Activated naive CD8-positive, alpha-beta T cell treated with anti-CD3 and anti-CD28 coated beads for 36 hours (primary cell): ENCODE measurements around the gene ADGRA3. TPM values are rescaled to one million over a fixed set of nuclear protein-coding genes. Genes with fewer than 3 reads are reported as not detected.

Experiments used
- DNase-seq: peaks from one replicate; pipeline ENCODE4 v3.0.0; 2021
- H3K27ac Mint-ChIP-seq: one replicate; pipeline ENCODE4 v1.8.0; 2022; ENCODE audit warnings: mild to moderate bottlenecking, moderate library complexity, mixed read lengths
- H3K27me3 Mint-ChIP-seq: one replicate; pipeline ENCODE4 v1.8.0; 2022; ENCODE audit warnings: mild to moderate bottlenecking, mixed read lengths
- H3K36me3 Mint-ChIP-seq: one replicate; pipeline ENCODE4 v1.8.0; 2021; ENCODE audit warnings: mild to moderate bottlenecking, mixed read lengths
- H3K4me1 Mint-ChIP-seq: one replicate; pipeline ENCODE4 v1.8.0; 2021; ENCODE audit warnings: mixed read lengths
- H3K4me3 Mint-ChIP-seq: one replicate; pipeline ENCODE4 v1.8.0; 2022; ENCODE audit warnings: mild to moderate bottlenecking, moderate library complexity, mixed read lengths
- H3K9me3 Mint-ChIP-seq: one replicate; pipeline ENCODE4 v1.8.0; 2022; ENCODE audit warnings: mixed read lengths
- total RNA-seq, 2 experiments: library from RNA; stranded (reverse); gene quantifications; one replicate each; pipeline ENCODE4 v1.2.3, GENCODE V29; 2021

ADGRA3 gene
- total RNA-seq, 2 experiments from 2014 or later: 12.0 to 13.8 TPM

DNA sequence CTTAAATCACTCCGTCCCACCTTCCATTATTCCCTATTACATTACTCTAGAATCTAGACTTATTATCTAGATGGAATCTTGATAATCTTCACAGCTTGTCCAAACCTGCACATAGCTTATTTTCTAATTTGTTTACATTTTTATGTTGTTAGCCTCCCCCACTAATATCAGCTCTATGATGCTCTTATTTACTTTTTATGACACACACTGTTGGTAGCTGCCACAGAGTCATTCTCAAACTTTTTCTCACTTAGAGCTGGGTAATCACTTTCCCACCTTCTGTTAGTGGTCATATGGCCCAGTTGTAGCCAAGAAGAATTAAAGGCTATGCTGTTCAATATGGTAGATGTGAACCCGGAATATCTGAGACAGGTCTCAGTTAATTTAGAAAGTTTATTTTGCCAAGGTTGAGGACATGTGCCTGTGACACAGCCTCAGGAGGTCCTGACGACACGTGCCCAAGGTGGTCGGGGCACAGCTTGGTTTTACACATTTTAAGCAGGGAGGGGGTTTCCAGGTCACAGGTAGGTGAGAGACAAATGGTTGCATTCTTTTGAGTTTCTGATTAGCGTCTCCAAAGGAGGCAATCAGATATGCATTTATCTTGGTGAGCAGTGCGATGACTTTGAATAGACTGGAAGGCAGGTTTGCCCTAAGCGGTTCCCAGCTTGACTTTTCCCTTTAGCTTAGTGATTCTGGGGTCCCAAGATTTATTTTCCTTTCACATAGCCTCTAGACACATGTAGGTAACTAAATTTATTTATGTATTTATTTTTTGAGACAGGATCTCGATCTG lies 7.0 kb upstream of the ADGRA3 start:
- no peak for DNase-seq
- no peaks in the 10 kb centered on the region for H3K9me3 Mint-ChIP-seq
- H3K36me3 Mint-ChIP-seq: no peaks in the 10 kb centered on the region
- no peak overlapping the region for H3K4me3 Mint-ChIP-seq
- H3K4me1 Mint-ChIP-seq: no peaks in the 10 kb centered on the region
- peaks cover 4% of the 10 kb centered on the region for H3K27me3 Mint-ChIP-seq
- no peak overlapping the region for H3K27ac Mint-ChIP-seq

DNA sequence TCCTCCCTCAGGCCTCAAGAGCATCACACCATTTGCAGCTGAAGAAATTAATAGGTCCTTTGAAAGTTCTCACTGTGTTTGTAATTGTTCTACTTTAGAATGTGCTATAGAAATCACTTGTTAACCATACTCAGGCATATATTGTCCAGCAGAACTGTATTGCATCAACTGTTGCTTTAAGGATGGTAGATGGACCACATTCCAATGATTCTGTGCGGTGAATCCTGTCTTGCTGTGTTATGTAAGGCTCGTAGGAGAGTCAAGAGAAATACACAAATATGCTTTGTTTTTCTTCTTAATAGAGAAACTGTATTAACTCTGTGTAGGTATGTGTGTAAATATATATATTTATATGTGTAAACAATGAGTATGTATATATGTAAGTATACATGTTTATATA lies 6.3 kb upstream of the ADGRA3 start:
- H3K27me3 Mint-ChIP-seq: peaks cover 4% of the 10 kb centered on the region
- no peaks in the 10 kb centered on the region for H3K9me3 Mint-ChIP-seq
- no peaks in the 10 kb centered on the region for H3K4me1 Mint-ChIP-seq
- no peaks in the 10 kb centered on the region for H3K36me3 Mint-ChIP-seq
- no peak overlapping the region for H3K4me3 Mint-ChIP-seq
- no peak for DNase-seq
- no peak overlapping the region for H3K27ac Mint-ChIP-seq

DNA sequence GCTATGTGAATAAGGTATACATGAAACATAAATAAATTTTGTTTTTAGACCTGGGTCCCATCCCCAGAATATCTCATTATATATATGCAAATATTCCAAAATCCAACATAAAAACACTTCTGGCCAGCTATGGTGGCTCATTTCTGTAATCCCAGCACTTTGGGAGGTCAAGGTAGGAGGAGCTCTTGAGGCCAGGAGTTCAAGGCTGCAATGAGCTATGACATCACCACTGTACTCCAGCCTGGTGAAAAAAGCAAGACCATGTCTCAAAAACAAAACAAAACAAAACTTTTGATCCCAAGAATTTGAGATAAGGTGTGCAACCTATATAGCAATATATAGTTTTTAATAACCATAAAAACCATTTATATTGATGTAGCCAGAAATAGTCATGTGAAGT lies 5.4 kb upstream of the ADGRA3 start:
- H3K9me3 Mint-ChIP-seq: no peaks in the 10 kb centered on the region
- DNase-seq: no peak
- peaks cover 3% of the 10 kb centered on the region for H3K4me1 Mint-ChIP-seq
- no peaks in the 10 kb centered on the region for H3K36me3 Mint-ChIP-seq
- no peak overlapping the region for H3K27ac Mint-ChIP-seq
- H3K4me3 Mint-ChIP-seq: no peak overlapping the region
- H3K27me3 Mint-ChIP-seq: peaks cover 10% of the 10 kb centered on the region

DNA sequence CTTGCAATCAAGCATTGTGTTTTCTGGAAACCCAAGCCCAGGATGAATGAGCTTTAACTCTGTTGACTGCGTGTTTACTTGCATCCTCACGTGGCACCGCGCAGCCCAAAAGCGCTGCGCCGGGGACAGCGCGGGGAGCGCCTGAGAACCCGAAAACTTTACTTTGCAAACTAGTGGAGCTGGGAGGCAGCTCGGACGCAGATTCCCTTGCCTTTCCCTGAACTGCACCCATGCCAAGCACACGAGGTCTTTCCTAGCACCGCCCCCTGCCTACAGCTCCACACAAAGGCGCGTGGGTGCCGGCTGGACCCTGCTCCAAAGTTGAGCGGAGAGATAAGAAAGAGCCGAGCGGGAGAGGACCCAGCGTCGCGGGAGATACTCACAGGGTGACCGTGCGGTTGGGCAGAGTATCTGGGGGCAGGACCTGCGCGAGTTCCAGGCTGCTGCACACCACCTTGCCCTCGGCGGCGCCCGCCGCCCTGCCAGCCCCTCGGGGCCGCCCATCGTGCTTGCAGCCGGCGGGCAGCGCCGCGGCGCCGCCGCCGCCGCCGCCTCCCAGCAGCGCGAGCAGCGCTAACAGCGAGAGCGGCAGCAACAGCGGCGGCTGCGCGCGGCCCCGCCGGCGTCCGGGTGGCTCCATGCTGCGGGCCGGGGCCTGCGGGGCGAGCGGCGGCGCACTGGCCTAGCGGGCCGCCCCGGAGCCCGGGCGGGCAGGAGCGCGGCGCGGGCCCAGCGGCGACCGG lies 550 bp downstream of the ADGRA3 start:
- peaks cover 14% of the 10 kb centered on the region for H3K4me1 Mint-ChIP-seq
- H3K4me3 Mint-ChIP-seq: peak overlapping the region; percentile 91
- peaks cover 34% of the 10 kb centered on the region for H3K27me3 Mint-ChIP-seq
- no peaks in the 10 kb centered on the region for H3K9me3 Mint-ChIP-seq
- DNase-seq: peak; percentile 57
- H3K36me3 Mint-ChIP-seq: peaks cover 6% of the 10 kb centered on the region
- peak overlapping the region; percentile 91 for H3K27ac Mint-ChIP-seq

DNA sequence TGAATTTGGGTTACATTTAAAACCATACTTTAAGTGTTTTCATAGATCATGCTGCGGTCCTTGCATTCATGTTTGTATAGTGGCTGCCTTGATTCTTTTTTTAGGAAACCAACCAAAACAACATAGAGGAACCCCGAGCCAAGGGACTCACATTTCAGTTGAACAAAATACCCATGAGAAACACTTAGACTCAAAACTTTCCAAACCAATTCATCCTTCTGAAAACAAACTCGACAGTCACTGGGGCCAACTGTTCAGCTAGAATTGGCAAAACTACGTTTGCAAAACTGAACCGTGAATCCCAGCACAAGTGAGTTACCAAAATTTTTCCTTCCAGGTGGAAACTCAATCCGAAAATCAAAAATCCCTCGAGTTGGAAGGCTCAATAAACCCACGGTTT lies 1.4 kb downstream of the ADGRA3 start:
- DNase-seq: no peak
- Mint-ChIP-seq H3K27ac (no peak overlapping the region), H3K36me3 (peaks cover 9% of the 10 kb centered on the region), H3K9me3 (no peaks in the 10 kb centered on the region), H3K27me3 (peaks cover 34% of the 10 kb centered on the region), H3K4me1 (peaks cover 14% of the 10 kb centered on the region), H3K4me3 (peak overlapping the region; percentile 91)

DNA sequence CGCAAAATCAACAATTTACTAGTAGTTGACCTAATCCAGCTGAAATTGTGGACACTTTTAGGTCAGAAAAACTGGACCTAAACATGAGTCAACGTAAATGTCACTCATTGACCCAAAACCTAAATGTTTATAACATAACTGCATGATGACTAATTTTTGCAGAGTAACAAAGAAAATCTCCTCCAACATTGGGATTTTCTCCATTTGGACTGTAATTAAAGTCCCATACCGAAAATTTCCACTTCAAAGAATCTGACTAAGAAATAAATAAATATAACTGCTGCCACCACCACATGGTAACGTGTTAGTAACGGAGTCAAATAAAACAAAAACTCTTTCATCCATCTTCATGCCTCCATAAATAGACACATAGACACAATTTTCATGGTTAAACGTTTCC lies 1.9 kb downstream of the ADGRA3 start:
- Mint-ChIP-seq H3K27me3 (peaks cover 34% of the 10 kb centered on the region), H3K27ac (no peak overlapping the region), H3K9me3 (no peaks in the 10 kb centered on the region), H3K36me3 (peaks cover 9% of the 10 kb centered on the region), H3K4me3 (peak overlapping the region; percentile 91), H3K4me1 (peaks cover 14% of the 10 kb centered on the region)
- no peak for DNase-seq

DNA sequence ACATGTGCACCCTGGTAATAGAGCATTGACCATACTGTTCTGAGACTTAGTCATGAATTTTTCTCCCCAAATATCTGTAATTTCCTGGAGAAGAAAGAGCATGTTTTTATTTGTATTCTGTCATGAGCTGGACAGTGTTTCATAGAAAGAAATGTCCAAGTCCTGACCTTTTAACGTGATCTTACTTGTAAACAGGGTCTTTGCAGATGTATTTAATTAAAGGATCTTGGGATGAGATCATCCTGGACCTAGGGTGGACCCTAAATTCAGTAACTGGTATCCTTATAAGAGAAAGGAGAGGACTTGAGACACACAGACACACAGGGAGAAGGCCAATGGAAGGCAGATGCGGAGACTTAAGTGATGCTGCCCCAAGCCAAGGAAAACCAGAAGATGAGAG lies 3.6 kb downstream of the ADGRA3 start:
- peaks cover 14% of the 10 kb centered on the region for H3K4me1 Mint-ChIP-seq
- H3K4me3 Mint-ChIP-seq: no peak overlapping the region
- H3K27ac Mint-ChIP-seq: no peak overlapping the region
- H3K27me3 Mint-ChIP-seq: peaks cover 30% of the 10 kb centered on the region
- H3K36me3 Mint-ChIP-seq: peaks cover 9% of the 10 kb centered on the region
- no peaks in the 10 kb centered on the region for H3K9me3 Mint-ChIP-seq
- no peak for DNase-seq

DNA sequence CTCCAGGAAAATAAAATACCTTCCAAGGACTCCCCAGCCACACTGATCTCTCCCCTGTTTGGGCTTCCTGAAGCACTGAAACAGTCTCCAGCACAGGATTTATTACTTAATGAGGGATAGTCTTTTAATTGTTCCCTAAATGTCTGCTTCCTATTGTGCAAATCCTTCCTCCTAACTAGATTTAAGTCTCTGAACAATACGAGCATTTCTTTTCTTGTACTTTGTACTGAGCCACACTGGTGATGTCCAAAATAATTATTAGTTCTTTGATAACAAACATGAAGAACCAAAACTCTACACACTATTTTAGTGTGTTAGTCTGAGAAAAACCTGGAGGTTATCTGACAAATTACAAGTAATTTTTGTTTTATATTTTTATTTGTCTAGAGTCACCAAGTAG lies 5.1 kb downstream of the ADGRA3 start:
- no peak overlapping the region for H3K4me3 Mint-ChIP-seq
- H3K9me3 Mint-ChIP-seq: no peaks in the 10 kb centered on the region
- DNase-seq: no peak
- H3K36me3 Mint-ChIP-seq: peaks cover 12% of the 10 kb centered on the region
- H3K27me3 Mint-ChIP-seq: peaks cover 23% of the 10 kb centered on the region
- peaks cover 14% of the 10 kb centered on the region for H3K4me1 Mint-ChIP-seq
- peak overlapping the region; percentile 1 for H3K27ac Mint-ChIP-seq

DNA sequence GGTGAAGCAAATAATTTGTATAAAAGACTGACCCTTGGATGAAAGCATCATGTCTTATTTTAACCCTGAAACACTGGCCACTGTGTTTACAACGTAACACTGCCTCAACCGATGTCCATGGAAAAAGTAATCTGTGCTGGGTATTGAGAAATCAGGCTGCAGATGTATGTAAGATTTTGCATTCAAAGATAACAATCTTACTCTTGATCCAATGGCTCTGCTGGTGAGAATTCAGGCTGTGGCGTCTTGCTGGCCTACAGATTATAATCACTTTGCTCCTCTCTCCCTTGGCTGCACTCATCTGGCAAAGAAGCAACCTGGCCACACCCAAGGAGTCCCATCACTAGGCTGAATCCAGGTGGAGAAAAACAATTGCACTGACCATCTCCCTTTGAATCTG lies 7.5 kb downstream of the ADGRA3 start:
- Mint-ChIP-seq H3K36me3 (peaks cover 15% of the 10 kb centered on the region), H3K27ac (no peak overlapping the region)

DNA sequence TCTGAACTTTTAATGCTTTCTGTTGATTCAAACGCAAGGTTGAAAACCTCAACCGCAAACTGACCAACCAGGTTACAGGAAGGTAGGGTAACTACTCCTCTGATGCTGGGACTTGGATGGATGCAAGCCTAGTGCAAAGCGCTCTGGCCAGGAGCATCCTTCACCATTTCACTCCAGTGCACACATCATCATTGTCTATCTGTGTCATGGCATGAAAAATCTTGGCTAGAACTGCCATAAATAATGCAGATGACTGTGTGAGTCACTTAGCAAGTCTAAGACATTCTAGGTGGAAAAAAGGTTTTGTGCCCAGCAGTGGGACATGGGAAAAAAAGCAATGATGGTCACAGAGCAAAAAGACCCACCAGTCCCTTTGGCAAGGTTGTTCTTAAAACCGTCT lies 10.9 kb downstream of the ADGRA3 start:
- Mint-ChIP-seq H3K36me3 (peaks cover 8% of the 10 kb centered on the region), H3K9me3 (no peaks in the 10 kb centered on the region), H3K27ac (no peak overlapping the region), H3K4me1 (peaks cover 22% of the 10 kb centered on the region), H3K27me3 (no peaks in the 10 kb centered on the region), H3K4me3 (no peak overlapping the region)
- no peak for DNase-seq

More for the DNA sequence above, 7.5 kb downstream of the ADGRA3 start:
- Mint-ChIP-seq H3K4me3 (no peak overlapping the region), H3K4me1 (peaks cover 15% of the 10 kb centered on the region), H3K27me3 (peaks cover 9% of the 10 kb centered on the region), H3K9me3 (no peaks in the 10 kb centered on the region)
- DNase-seq: no peak

DNA sequence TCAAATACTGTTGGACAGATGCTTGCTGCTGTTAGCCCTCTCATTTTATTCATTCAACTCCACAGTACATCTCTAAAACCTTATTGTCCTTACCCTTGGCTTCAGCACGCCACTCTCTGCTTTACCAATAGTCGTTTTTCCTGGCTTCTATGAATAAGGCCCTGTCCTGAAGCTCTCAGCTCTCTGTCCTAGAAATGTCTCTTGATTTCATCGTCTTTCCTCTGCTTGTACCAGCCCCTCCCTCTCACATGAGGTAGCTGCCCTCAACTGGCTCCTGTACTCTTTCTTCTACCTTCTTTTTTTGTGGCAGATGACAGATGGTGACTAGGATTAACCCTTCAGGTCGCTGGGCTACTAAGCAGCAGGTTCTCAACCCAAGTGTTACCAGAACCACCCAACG lies 11.4 kb downstream of the ADGRA3 start:
- Mint-ChIP-seq H3K27me3 (no peaks in the 10 kb centered on the region), H3K9me3 (no peaks in the 10 kb centered on the region), H3K27ac (no peak overlapping the region), H3K4me3 (no peak overlapping the region), H3K4me1 (peaks cover 23% of the 10 kb centered on the region), H3K36me3 (peaks cover 10% of the 10 kb centered on the region)
- DNase-seq: no peak

DNA sequence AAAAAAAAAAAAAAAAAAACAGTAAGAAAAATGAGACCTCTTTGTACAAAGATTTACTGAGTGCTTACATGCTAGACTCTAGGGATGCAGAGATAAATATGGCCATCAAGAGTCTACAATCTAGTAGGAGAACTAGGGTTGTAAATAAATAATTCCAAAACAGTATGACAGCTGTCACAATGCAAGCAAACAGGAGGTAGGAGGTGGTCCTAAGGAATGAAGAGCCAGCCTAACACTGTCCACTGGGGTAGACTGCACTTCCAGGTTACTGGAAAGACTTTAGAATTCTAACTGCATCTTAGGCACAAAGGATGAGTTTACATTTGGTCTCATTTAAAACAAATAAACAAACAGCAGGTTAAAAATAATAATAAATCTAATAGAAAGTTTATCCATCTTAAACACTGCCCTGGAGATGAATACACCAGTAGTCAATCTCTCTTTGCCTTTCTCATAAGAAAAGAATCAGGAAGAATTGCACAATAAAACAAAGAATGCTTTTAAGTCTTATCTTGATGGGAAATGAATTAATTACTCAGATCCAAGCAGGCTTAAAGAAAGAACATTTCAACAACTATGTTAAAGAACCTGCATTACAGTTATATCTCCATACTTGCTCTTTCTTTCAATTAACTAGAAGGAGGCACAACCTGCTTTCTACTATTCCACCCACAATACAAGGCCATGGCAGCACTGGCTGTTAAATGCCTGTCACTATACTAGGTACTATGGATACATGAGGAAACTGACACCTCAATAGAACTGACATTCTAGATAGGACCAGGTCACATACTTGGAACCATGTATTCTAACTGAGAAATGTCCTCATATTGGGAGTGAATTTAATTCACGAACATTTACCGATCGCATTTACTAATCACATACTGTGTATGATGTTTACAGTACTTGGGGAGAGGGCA lies 12.7 kb downstream of the ADGRA3 start:
- no peak overlapping the region for H3K4me3 Mint-ChIP-seq
- DNase-seq: no peak
- H3K9me3 Mint-ChIP-seq: no peaks in the 10 kb centered on the region
- H3K27me3 Mint-ChIP-seq: no peaks in the 10 kb centered on the region
- H3K27ac Mint-ChIP-seq: no peak overlapping the region
- H3K36me3 Mint-ChIP-seq: peaks cover 13% of the 10 kb centered on the region
- peaks cover 26% of the 10 kb centered on the region for H3K4me1 Mint-ChIP-seq

DNA sequence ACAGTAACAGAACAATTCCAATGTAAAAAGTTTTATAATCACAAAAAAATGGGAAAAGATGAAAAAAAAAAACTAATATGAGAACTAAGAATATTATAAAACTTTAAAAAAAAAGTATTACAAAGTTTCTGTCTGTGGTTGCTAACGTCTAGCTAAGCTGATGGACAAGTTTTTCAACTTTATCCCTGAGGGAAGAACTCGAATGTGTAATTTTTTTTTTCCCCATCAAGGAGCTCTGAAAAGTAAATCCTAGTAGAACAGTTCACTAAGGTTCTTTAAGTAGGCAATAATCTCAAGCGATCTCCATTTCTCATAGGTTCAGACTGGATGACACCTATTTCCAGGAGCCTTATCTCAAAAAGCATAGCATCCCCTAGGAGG lies 14.2 kb downstream of the ADGRA3 start:
- H3K36me3 Mint-ChIP-seq: peaks cover 15% of the 10 kb centered on the region
- H3K4me3 Mint-ChIP-seq: no peak overlapping the region
- no peaks in the 10 kb centered on the region for H3K27me3 Mint-ChIP-seq
- no peak overlapping the region for H3K27ac Mint-ChIP-seq
- H3K9me3 Mint-ChIP-seq: no peaks in the 10 kb centered on the region
- DNase-seq: no peak
- peaks cover 28% of the 10 kb centered on the region for H3K4me1 Mint-ChIP-seq

DNA sequence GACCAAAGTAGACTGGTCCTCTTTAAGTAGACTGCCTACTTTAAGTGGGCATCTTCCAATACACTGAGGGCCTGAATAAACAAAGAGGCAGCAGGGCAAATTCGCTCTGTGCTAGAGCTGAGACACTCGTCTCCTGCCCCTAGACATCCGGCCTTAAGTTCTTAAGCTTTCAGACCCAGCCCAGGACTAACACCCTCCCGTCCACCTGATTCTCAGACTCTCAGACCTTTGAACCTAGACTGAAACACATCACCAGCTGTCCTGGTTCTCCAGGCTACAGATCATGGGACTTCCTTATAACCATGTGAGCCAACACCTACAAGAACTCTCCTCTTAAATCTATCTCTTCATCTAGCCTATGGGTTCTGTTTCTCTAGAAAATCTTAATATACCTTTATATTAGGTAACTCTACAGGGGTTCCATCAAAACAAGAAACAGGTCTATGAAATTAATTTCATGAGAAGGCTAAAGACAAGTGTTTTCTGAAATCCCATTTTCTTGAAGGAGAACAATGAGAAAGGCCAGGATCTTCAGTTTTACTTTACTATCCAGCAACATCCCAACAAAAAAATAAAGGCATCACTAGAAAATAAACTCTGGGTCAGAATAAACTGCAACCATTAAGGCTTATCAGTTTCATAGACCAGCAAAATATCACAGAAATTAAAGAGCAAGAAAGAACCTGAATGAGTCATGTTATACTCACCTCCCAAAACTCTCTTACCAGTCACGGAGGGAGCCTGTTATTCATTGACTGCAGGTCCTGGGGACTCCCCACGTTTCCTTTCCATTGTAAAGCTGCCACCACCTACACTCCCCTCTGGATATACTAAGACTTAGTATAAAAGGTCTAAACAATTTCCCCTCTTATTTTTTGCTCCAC lies 14.8 kb downstream of the ADGRA3 start:
- H3K4me1 Mint-ChIP-seq: peaks cover 28% of the 10 kb centered on the region
- H3K9me3 Mint-ChIP-seq: no peaks in the 10 kb centered on the region
- H3K27ac Mint-ChIP-seq: no peak overlapping the region
- DNase-seq: peak; percentile 42
- peak overlapping the region; percentile 32 for H3K4me3 Mint-ChIP-seq
- H3K27me3 Mint-ChIP-seq: no peaks in the 10 kb centered on the region
- peaks cover 17% of the 10 kb centered on the region for H3K36me3 Mint-ChIP-seq
